Fibroblast of peridontal ligament (primary cell): Measurements from ENCODE around the gene RNF144A.

Source experiments
- DNase-seq: peaks from one replicate; pipeline ENCODE4 v3.0.0-alpha.2; 2010; ENCODE audit errors: extremely low read depth

RNF144A gene

GRCh38 chr2:7022492-7023385 lies 105.5 kb downstream of the RNF144A start:
- no peak for DNase-seq

GRCh38 chr2:7023542-7023941 lies 106.3 kb downstream of the RNF144A start:
- peak; percentile 55 for DNase-seq

- no peak for DNase-seq
Observed at GRCh38 chr2:7024261-7024660, 107.0 kb downstream of the RNF144A start.

GRCh38 chr2:7025082-7025481 lies 107.9 kb downstream of the RNF144A start:
- DNase-seq, result no peak

- DNase-seq, result no peak
Observed at GRCh38 chr2:7026742-7027141, 109.5 kb downstream of the RNF144A start.

- DNase-seq, result no peak
Observed at GRCh38 chr2:7027411-7027810, 110.2 kb downstream of the RNF144A start.

- DNase-seq, result no peak
Observed at GRCh38 chr2:7027956-7028655, 110.9 kb downstream of the RNF144A start.

GRCh38 chr2:7028846-7029245 lies 111.6 kb downstream of the RNF144A start:
- DNase-seq, result no peak

GRCh38 chr2:7029291-7030059 lies 112.3 kb downstream of the RNF144A start:
- DNase-seq, result no peak

GRCh38 chr2:7030810-7031209 lies 113.6 kb downstream of the RNF144A start:
- no peak for DNase-seq

GRCh38 chr2:7031547-7032245 lies 114.5 kb downstream of the RNF144A start:
- no peak for DNase-seq

GRCh38 chr2:7032371-7032770 lies 115.2 kb downstream of the RNF144A start:
- DNase-seq, result no peak

- no peak for DNase-seq
Observed at GRCh38 chr2:7033136-7033960, 116.1 kb downstream of the RNF144A start.

- DNase-seq, result peak; percentile 13
Observed at GRCh38 chr2:7034303-7034702, 117.1 kb downstream of the RNF144A start.

GRCh38 chr2:7035884-7036283 lies 118.7 kb downstream of the RNF144A start:
- DNase-seq, result no peak

- peak; percentile 82 for DNase-seq
Observed at GRCh38 chr2:7037340-7038333, 120.4 kb downstream of the RNF144A start.

- DNase-seq, result no peak
Observed at GRCh38 chr2:7040547-7040946, 123.3 kb downstream of the RNF144A start.

- no peak for DNase-seq
Observed at GRCh38 chr2:7041421-7041820, 124.2 kb downstream of the RNF144A start.

- no peak for DNase-seq
Observed at GRCh38 chr2:7043690-7044089, 126.5 kb downstream of the RNF144A start.
